Smooth muscle cell (in vitro differentiated cells): ENCODE data around the gene CCL11. TPM values are rescaled to one million over a fixed set of nuclear protein-coding genes. Genes with fewer than 3 reads are reported as not detected.
A peak's percentile ranks its signal among the peaks of the same experiment; 100 is the strongest.

Source experiments
- DNase-seq: peaks from one replicate; lab custom pipeline; 2025; ENCODE audit not compliant: unreplicated experiment; lab: John Stamatoyannopoulos, UW
- H2AFZ ChIP-seq: fragments of 200-600 bp; sonication (generic); 2 replicates; pipeline ENCODE4 v1.6.0; 2016; ENCODE audit warnings: antibody characterized with exemption, low read depth, mild to moderate bottlenecking
- H3F3A ChIP-seq: fragments of 200-600 bp; sonication (generic); 2 replicates; pipeline ENCODE4 v1.6.0; 2017; ENCODE audit warnings: antibody characterized with exemption, low read depth
- H3K27ac ChIP-seq: fragments of 200-600 bp; sonication (generic); 2 replicates; pipeline ENCODE4 v1.5.1; 2016; ENCODE audit warnings: low read depth, mild to moderate bottlenecking
- H3K27me3 ChIP-seq: fragments of 200-600 bp; sonication (generic); 2 replicates; pipeline ENCODE4 v1.6.1; 2016; ENCODE audit warnings: low read depth, mild to moderate bottlenecking
- H3K36me3 ChIP-seq: fragments of 200-600 bp; sonication (generic); 2 replicates; pipeline ENCODE4 v1.5.1; 2016; ENCODE audit warnings: low read depth
- H3K4me1 ChIP-seq: fragments of 200-600 bp; sonication (generic); 2 replicates; pipeline ENCODE4 v1.5.1; 2016; ENCODE audit warnings: low read depth
- H3K4me2 ChIP-seq: fragments of 200-600 bp; sonication (generic); 2 replicates; pipeline ENCODE4 v1.6.0; 2016; ENCODE audit warnings: mild to moderate bottlenecking
- H3K4me3 ChIP-seq: fragments of 200-600 bp; sonication (generic); 2 replicates; pipeline ENCODE4 v1.5.1; 2016; ENCODE audit warnings: mild to moderate bottlenecking
- H3K79me2 ChIP-seq: fragments of 200-600 bp; sonication (generic); 2 replicates; pipeline ENCODE4 v1.6.0; 2016; ENCODE audit warnings: low read depth, mild to moderate bottlenecking
- H3K9ac ChIP-seq: fragments of 200-600 bp; sonication (generic); 2 replicates; pipeline ENCODE4 v1.6.0; 2016; ENCODE audit warnings: low read depth
- H3K9me3 ChIP-seq: fragments of 200-600 bp; sonication (generic); replicated peaks from 2 replicates; pipeline ENCODE4 v1.5.1; 2016; ENCODE audit warnings: low read depth
- H4K20me1 ChIP-seq: fragments of 200-600 bp; sonication (generic); 2 replicates; pipeline ENCODE4 v1.6.0; 2016; ENCODE audit warnings: low read depth
- CTCF ChIP-seq: fragments of 200-600 bp; sonication (generic); IDR thresholded peaks from 2 replicates; pipeline ENCODE4 v1.5.1; 2017; ENCODE audit warnings: borderline replicate concordance, mild to moderate bottlenecking, antibody characterized with exemption; ENCODE audit not compliant: insufficient read depth, poor library complexity, severe bottlenecking
- WGBS: methylation state at CpG from one replicate; pipeline ENCODE4 v1.1.7; 2016; ENCODE audit warnings: low lambda C conversion rate; 5-methylcytosine and 5-hydroxymethylcytosine counted together
- polyA plus RNA-seq: library from polyadenylated mRNA; unstranded; fragments of >200 nt; fragmentation: Nextera tagmentation; extraction: Ambion mirVana; gene quantifications from 2 replicates; pipeline ENCODE4 v1.2.1, GENCODE V29; 2016
- total RNA-seq: library from RNA; depleted of rRNA; stranded (reverse); fragments of >200 nt; gene quantifications from 2 replicates; pipeline ENCODE4 v1.2.3, GENCODE V29; 2014

CCL11 gene
- total and polyA plus RNA-seq, 2 experiments from 2014 or later, result not detected

GRCh38 chr17:34255841-34256240, 29.7 kb upstream of the CCL11 start:
- no peak overlapping the region for H3K4me2 ChIP-seq
- H3K9ac ChIP-seq, result no peak overlapping the region
- H3K27me3 ChIP-seq, result no peaks in the 10 kb centered on the region
- peaks cover 18% of the 10 kb centered on the region for H3F3A ChIP-seq
- H2AFZ ChIP-seq, result no peak overlapping the region
- no peaks in the 10 kb centered on the region for H3K9me3 ChIP-seq
- H3K36me3 ChIP-seq, result no peaks in the 10 kb centered on the region
- H4K20me1 ChIP-seq, result no peaks in the 10 kb centered on the region
- 71% methylated on average over 1 of the region's 1 CpG for WGBS
- H3K4me1 ChIP-seq, result peaks cover 24% of the 10 kb centered on the region
- DNase-seq, result no peak
- no peak for TF ChIP-seq CTCF
- H3K79me2 ChIP-seq, result no peaks in the 10 kb centered on the region
- peak overlapping the region; percentile 95 for H3K27ac ChIP-seq
- H3K4me3 ChIP-seq, result peak overlapping the region; percentile 41

GRCh38 chr17:34257299-34257985, 28.1 kb upstream of the CCL11 start:
- no peaks in the 10 kb centered on the region for H3K27me3 ChIP-seq
- peaks cover 15% of the 10 kb centered on the region for H3F3A ChIP-seq
- H3K4me3 ChIP-seq, result no peak overlapping the region
- no peaks in the 10 kb centered on the region for H4K20me1 ChIP-seq
- no peak overlapping the region for H3K4me2 ChIP-seq
- no peak for DNase-seq
- no peaks in the 10 kb centered on the region for H3K79me2 ChIP-seq
- H3K9ac ChIP-seq, result no peak overlapping the region
- no peaks in the 10 kb centered on the region for H3K9me3 ChIP-seq
- no peak overlapping the region for H2AFZ ChIP-seq
- no peaks in the 10 kb centered on the region for H3K36me3 ChIP-seq
- TF ChIP-seq CTCF, result no peak
- WGBS, result 90% methylated on average over 5 of the region's 5 CpGs
- H3K4me1 ChIP-seq, result peaks cover 24% of the 10 kb centered on the region
- H3K27ac ChIP-seq, result no peak overlapping the region

DNA sequence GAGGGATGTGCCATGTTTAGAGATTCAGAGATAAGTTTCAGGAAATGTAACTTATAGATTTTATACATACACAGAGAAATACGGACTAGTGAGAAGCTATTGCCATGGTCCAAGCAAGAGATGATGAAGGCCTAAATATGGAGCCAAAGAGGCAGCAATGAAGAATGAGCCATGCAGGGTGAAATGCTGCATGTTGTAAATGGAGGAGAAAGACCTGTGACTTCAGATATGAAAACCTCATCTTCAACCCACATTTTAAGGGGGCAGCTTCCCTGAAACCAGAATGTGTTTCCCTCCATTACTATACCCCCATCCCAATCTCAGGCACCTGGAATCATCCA, 27.6 kb upstream of the CCL11 start:
- Histone ChIP-seq H3K9me3 (no peaks in the 10 kb centered on the region), H4K20me1 (no peaks in the 10 kb centered on the region), H2AFZ (no peak overlapping the region), H3K9ac (no peak overlapping the region), H3K79me2 (no peaks in the 10 kb centered on the region), H3K27me3 (no peaks in the 10 kb centered on the region), H3K4me2 (no peak overlapping the region), H3F3A (peaks cover 11% of the 10 kb centered on the region), H3K36me3 (no peaks in the 10 kb centered on the region), H3K4me1 (peaks cover 24% of the 10 kb centered on the region), H3K27ac (no peak overlapping the region), H3K4me3 (no peak overlapping the region)
- no peak for TF ChIP-seq CTCF
- WGBS, result 88% methylated on average over 1 of the region's 1 CpG
- no peak for DNase-seq

DNA sequence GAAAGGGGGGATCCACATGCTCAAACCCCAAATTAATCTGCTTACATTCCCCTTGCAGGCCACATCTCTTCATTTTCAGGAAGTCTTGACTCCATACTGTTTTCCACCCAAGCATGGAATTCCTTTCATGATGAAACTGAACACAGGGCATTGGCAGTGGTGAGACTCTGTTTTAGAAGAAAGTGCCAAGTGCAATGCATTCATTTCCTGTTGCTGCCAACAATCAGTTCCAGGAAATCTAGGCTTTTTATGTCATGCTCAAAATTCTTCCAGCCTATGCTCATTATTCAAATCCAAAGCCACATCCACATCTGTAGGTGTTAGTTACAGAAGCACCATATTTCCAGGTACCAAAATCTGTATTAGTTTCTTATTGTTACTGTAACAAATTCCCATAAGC, 26.4 kb upstream of the CCL11 start:
- H4K20me1 ChIP-seq, result no peaks in the 10 kb centered on the region
- H3K4me3 ChIP-seq, result no peak overlapping the region
- no peak for TF ChIP-seq CTCF
- H3K27me3 ChIP-seq, result no peaks in the 10 kb centered on the region
- no peaks in the 10 kb centered on the region for H3K36me3 ChIP-seq
- no peak overlapping the region for H3K9ac ChIP-seq
- H2AFZ ChIP-seq, result no peak overlapping the region
- no peak overlapping the region for H3K27ac ChIP-seq
- DNase-seq, result no peak
- H3K79me2 ChIP-seq, result no peaks in the 10 kb centered on the region
- H3K4me2 ChIP-seq, result no peak overlapping the region
- H3K9me3 ChIP-seq, result no peaks in the 10 kb centered on the region
- H3K4me1 ChIP-seq, result peaks cover 15% of the 10 kb centered on the region
- no peaks in the 10 kb centered on the region for H3F3A ChIP-seq
